ENCODE measurements around the gene PAPSS2. TPM values are rescaled to one million over a fixed set of nuclear protein-coding genes. Genes with fewer than 3 reads are reported as not detected.
A peak's percentile ranks its signal among the peaks of the same experiment; 100 is the strongest.
"Not testable (repeated sequence)": the region's sequence is repeated elsewhere in the genome, so short reads cannot be mapped to it uniquely, and the experiment has no call there.

The PAPSS2 gene
- total RNA-seq, 1 donor from 2014 or later = 210 TPM

DNA sequence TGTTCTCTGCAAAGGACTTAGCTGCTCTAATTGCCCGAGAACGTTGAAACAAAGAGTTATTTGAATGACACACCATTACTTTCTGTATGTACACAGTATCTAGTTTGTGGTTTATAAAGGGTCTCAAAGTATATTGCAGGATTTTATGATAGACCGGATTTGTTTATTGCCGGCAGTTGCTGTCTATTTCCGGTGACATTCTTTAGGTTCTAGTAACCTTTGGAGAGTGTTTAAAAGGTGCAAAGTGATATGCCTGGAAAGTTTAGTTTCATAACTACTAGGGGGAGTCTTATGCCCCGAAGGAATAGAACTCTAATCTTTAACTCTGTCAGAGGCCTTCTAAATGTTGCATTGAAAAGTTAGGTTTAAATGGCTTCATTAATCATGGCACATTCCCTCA, 63.8 kb downstream of the PAPSS2 start:
- peaks cover 38% of the 10 kb centered on the region for H3K36me3 ChIP-seq
- TF ChIP-seq, protein P1, sequence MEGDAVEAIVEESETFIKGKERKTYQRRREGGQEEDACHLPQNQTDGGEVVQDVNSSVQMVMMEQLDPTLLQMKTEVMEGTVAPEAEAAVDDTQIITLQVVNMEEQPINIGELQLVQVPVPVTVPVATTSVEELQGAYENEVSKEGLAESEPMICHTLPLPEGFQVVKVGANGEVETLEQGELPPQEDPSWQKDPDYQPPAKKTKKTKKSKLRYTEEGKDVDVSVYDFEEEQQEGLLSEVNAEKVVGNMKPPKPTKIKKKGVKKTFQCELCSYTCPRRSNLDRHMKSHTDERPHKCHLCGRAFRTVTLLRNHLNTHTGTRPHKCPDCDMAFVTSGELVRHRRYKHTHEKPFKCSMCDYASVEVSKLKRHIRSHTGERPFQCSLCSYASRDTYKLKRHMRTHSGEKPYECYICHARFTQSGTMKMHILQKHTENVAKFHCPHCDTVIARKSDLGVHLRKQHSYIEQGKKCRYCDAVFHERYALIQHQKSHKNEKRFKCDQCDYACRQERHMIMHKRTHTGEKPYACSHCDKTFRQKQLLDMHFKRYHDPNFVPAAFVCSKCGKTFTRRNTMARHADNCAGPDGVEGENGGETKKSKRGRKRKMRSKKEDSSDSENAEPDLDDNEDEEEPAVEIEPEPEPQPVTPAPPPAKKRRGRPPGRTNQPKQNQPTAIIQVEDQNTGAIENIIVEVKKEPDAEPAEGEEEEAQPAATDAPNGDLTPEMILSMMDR (IDR thresholded peaks at IDR 0.05) = no peak
- H3K4me3 ChIP-seq = no peak overlapping the region
- H3K9me3 ChIP-seq = no peaks in the 10 kb centered on the region
- no peaks in the 10 kb centered on the region for H3K27me3 ChIP-seq
- DNase-seq = no peak
- no peak overlapping the region for H3K27ac ChIP-seq
- ATAC-seq = no peak
- H3K4me1 ChIP-seq = peaks cover 15% of the 10 kb centered on the region
- intact Hi-C loops (cut with DNase I) = no loop called here

DNA sequence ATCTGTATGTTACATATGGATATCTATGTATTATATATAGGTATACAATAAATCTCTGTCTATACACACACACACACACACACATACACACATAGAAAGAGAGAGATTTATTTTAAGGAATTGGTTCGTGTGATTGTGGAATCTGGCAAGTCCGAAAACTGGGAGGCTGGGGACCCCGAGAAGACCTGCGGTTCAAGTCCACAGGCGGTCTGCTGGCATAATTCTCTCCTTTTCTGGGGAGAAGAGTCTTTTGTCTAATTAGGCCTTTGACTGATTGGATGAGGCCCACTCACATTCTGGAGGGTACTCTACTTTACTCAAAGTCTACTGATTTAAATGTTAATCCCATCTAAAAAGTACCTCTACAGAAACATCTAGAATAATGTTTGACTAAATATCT, 65.1 kb downstream of the PAPSS2 start:
- intact Hi-C loops (cut with DNase I) = no loop called here
- ATAC-seq = no peak
- Histone ChIP-seq H3K27me3 (no peaks in the 10 kb centered on the region), H3K27ac (no peak overlapping the region), H3K36me3 (peaks cover 34% of the 10 kb centered on the region), H3K9me3 (no peaks in the 10 kb centered on the region), H3K4me1 (peaks cover 15% of the 10 kb centered on the region), H3K4me3 (no peak overlapping the region)
- TF ChIP-seq, protein P1 (IDR thresholded peaks at IDR 0.05) = no peak
- DNase-seq = no peak

DNA sequence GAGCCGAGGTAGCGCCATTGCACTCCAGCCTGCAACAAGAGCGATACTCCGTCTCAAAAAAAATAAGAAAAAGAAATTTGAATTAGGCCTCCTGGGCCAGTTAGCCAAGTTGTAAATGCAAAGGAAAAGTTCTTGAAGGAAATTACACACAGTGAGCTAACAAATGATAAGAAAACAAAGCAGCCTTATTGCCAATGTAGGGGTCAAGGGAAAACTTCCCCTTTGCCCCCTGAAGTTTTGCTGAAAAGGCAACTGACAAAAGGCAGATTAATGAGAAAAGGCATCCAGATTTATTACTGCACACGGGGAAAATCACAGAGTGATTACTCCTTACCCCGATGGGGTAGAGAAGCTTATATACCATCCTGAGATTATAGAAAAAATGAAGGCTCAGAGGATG, 70.3 kb downstream of the PAPSS2 start:
- peaks cover 44% of the 10 kb centered on the region for H3K36me3 ChIP-seq
- TF ChIP-seq, protein P1 (IDR thresholded peaks at IDR 0.05) = no peak
- no peaks in the 10 kb centered on the region for H3K27me3 ChIP-seq
- no peak for DNase-seq
- H3K4me3 ChIP-seq = no peak overlapping the region
- H3K9me3 ChIP-seq = no peaks in the 10 kb centered on the region
- H3K4me1 ChIP-seq = peaks cover 9% of the 10 kb centered on the region
- intact Hi-C loops (cut with DNase I) = loop anchor here (10.0 kb wide), 1 partner anchor 195 kb away; no protein-coding TSS in a partner anchor
- no peak for ATAC-seq
- H3K27ac ChIP-seq = no peak overlapping the region

DNA sequence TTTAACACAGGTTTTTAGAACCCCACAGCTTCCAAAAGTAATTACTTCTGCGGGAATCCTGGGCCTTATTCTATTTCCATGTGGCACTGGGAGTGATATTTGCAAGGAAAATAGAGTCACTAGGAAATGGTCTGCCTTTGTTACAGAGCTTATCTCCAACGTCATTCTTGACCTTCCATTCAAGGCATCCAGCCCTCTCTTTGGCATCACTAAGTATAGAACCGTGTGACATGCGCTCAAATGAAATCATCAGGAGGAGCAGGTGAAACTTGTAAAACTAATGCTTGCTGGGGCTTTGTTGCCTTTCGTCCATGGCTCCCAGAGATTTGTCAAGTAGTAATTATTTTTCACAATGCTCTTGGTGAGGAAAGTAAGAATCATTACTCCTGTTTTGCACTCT, 73.4 kb downstream of the PAPSS2 start:
- Histone ChIP-seq H3K36me3 (peaks cover 31% of the 10 kb centered on the region), H3K9me3 (no peaks in the 10 kb centered on the region), H3K4me3 (no peak overlapping the region), H3K4me1 (peaks cover 13% of the 10 kb centered on the region), H3K27me3 (no peaks in the 10 kb centered on the region), H3K27ac (no peak overlapping the region)
- intact Hi-C loops (cut with DNase I) = loop anchor here (10.0 kb wide), 1 partner anchor 198 kb away; no protein-coding TSS in a partner anchor
- ATAC-seq (no peak), DNase-seq (no peak)
- TF ChIP-seq, protein P1 (IDR thresholded peaks at IDR 0.05) = no peak

DNA sequence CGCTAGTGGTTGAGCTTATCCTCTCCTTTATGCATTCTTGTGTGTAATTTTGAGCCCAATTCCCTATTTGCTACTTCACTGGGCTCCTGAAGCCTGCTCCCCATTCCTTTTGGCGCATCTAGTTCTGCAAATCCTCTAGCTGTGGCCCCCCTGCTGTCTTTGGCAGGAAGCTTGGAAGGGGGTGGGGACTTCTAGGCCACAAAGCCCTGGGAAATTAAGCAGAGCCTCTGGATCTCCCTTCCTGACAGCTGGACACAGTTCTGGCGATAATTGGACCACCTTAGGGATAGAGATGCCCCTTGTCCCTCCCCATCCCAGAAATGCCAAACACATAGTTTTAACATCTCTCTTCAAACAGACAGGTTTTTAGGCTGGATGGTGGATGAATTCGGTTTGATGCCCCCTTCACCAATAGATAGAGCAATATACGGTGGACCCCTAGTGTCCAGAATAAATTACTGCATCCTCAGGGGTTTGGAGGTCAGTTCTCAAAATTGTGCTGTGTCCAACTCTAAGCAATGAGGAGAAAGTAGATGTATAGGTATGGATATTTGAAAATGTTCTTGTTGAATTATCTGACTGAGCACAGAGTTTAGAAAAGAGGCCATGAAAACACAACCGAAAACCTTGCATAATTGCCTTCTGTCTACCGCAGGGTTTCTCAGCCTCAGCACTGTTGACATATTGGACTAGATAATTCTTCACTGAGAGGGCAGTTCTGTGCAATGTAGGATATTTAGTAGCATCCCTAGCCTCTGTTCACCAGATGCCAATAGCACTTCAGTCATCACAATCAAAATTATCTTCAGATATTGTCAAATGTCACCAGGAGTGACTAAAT, 75.5 kb downstream of the PAPSS2 start:
- intact Hi-C loops (cut with DNase I) = loop anchor here (10.0 kb wide), 1 partner anchor 200 kb away; no protein-coding TSS in a partner anchor
- DNase-seq = no peak
- Histone ChIP-seq H3K4me3 (no peak overlapping the region), H3K27ac (peak overlapping the region; percentile 48), H3K27me3 (no peaks in the 10 kb centered on the region), H3K4me1 (peaks cover 21% of the 10 kb centered on the region), H3K36me3 (peaks cover 16% of the 10 kb centered on the region), H3K9me3 (no peaks in the 10 kb centered on the region)
- peak; percentile 84 for ATAC-seq
- TF ChIP-seq, protein P1 (IDR thresholded peaks at IDR 0.05) = peak; percentile 77

DNA sequence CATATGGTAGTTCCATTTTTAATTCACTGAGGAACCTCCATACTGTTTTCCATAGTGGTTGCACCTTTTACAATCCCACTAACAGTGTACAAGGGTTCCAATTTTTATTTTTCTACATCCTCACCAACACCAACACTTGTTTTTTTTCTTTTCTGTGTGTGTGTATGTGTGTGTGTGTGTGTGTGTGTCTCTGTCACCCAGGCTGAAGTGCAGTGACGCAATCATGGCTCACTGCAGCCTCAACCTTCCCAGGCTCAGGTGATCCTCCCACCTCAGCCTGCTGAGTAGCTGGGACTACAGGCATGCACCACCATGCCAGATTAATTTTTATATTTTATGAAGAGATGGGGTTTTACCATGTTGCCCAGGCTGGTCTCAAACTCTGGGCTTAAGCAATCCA, 78.6 kb downstream of the PAPSS2 start:
- Histone ChIP-seq H3K4me1 (peaks cover 26% of the 10 kb centered on the region), H3K36me3 (peaks cover 20% of the 10 kb centered on the region)
- not testable (repeated sequence) for H3K9me3 ChIP-seq, H3K4me3 ChIP-seq, ATAC-seq, DNase-seq, H3K27me3 ChIP-seq, H3K27ac ChIP-seq
- intact Hi-C loops (cut with DNase I) = loop anchor here (10.0 kb wide), 1 partner anchor 203 kb away; no protein-coding TSS in a partner anchor

Data from upper lobe of right lung (tissue), 1 donor.